Mucosa of stomach (tissue), 1 donor: Measurements from ENCODE around the gene TIPARP.
"Not testable (repeated sequence)": the region's sequence is repeated elsewhere in the genome, so short reads cannot be mapped to it uniquely, and the experiment has no call there.

Experiments
- H3K27me3 ChIP-seq: one replicate; pipeline ENCODE4 v1.7.0; 2013; ENCODE audit warnings: mild to moderate bottlenecking, low read length; ENCODE audit not compliant: control insufficient read depth, insufficient read depth
- H3K36me3 ChIP-seq: one replicate; pipeline ENCODE4 v1.7.0; 2013; ENCODE audit warnings: low read length; ENCODE audit not compliant: control insufficient read depth, insufficient read depth
- H3K4me1 ChIP-seq: one replicate; pipeline ENCODE4 v1.7.0; 2013; ENCODE audit warnings: mild to moderate bottlenecking, low read length; ENCODE audit not compliant: control insufficient read depth, insufficient read depth
- H3K4me3 ChIP-seq: one replicate; pipeline ENCODE4 v1.7.0; 2013; ENCODE audit warnings: low read length
- H3K9ac ChIP-seq: one replicate; pipeline ENCODE4 v1.7.0; 2013; ENCODE audit warnings: mild to moderate bottlenecking, low read length, moderate library complexity
- H3K9me3 ChIP-seq: one replicate; pipeline ENCODE4 v1.7.0; 2013; ENCODE audit warnings: mild to moderate bottlenecking, low read length, moderate library complexity; ENCODE audit not compliant: control insufficient read depth
- donor health status: Pancreatic carcinoma.

TIPARP gene

GRCh38 chr3:156707588-156707987 is 33.2 kb downstream of the TIPARP start:
- H3K9me3 ChIP-seq, result no peaks in the 10 kb centered on the region
- no peaks in the 10 kb centered on the region for H3K27me3 ChIP-seq
- H3K4me1 ChIP-seq, result peaks cover 9% of the 10 kb centered on the region
- no peak overlapping the region for H3K9ac ChIP-seq
- peaks cover 6% of the 10 kb centered on the region for H3K36me3 ChIP-seq
- H3K4me3 ChIP-seq, result no peak overlapping the region

- H3K9me3 ChIP-seq, result no peaks in the 10 kb centered on the region
- no peaks in the 10 kb centered on the region for H3K36me3 ChIP-seq
- no peak overlapping the region for H3K9ac ChIP-seq
- H3K4me1 ChIP-seq, result peaks cover 9% of the 10 kb centered on the region
- no peaks in the 10 kb centered on the region for H3K27me3 ChIP-seq
- no peak overlapping the region for H3K4me3 ChIP-seq
Measured at GRCh38 chr3:156710429-156710828, 36.0 kb downstream of the TIPARP start.

GRCh38 chr3:156711113-156711512 is 36.7 kb downstream of the TIPARP start:
- H3K36me3 ChIP-seq, result peaks cover 6% of the 10 kb centered on the region
- no peak overlapping the region for H3K4me3 ChIP-seq
- H3K9me3 ChIP-seq, result no peaks in the 10 kb centered on the region
- no peak overlapping the region for H3K9ac ChIP-seq
- H3K27me3 ChIP-seq, result no peaks in the 10 kb centered on the region
- peaks cover 9% of the 10 kb centered on the region for H3K4me1 ChIP-seq

DNA sequence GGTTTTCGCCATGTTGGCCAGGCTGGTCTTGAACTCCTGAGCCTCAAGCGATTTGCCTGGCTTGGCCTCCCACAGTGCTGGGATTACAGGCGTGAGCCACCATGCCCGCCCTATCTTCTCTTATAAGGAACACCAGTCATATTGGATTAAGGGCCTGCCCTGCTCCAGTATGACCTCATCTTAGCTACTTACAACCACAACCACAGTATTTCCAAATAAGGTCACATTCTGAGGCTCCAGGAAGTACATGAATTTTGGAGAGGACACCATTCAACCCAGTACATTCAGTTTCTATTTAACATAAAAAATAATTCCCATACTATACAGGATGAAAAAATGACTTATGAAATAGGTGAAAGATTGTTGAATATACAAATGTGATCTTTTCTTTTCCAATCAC is 37.6 kb downstream of the TIPARP start:
- H3K27me3 ChIP-seq, H3K9ac ChIP-seq, H3K9me3 ChIP-seq, H3K4me3 ChIP-seq, H3K4me1 ChIP-seq, H3K36me3 ChIP-seq: not testable (repeated sequence)

DNA sequence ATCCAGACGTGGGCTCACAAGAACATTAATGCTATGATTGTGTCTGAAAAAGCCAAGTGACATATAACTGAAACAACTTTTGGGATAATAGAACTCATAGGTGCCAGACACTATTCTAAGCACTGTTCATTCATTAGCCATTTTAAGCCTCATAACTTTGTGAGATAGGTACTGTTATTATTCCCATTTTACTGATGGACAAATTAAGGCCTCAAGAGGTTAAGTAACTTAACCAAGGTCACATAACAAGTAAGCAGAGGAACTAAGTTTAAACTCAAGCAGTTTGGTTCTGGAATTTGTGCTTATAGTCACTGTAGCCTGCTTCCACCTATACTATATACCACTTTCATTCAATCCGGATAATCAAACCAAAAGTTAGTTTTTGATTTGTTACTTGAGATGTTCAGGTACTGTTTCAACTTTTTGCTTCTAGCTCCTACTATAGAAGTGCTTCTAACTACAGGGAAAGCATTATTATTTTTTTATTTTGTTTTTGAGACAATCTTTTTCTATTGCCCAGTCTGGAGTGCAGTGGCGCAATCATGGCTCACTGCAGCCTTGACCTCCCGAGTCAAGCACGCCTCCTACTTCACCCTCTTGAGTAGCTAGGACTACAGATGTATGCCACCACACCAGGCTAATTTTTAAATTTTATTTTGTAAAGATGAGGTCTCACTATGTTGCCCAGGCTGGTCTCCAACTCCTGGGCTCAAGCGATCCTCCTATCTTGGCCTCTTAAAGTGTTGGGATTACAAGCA is 41.9 kb downstream of the TIPARP start:
- H3K27me3 ChIP-seq, result no peaks in the 10 kb centered on the region

GRCh38 chr3:156718622-156719306 is 44.4 kb downstream of the TIPARP start:
- Histone ChIP-seq H3K4me3 (no peak overlapping the region), H3K36me3 (peaks cover 6% of the 10 kb centered on the region), H3K9ac (no peak overlapping the region), H3K27me3 (no peaks in the 10 kb centered on the region), H3K9me3 (no peaks in the 10 kb centered on the region), H3K4me1 (peaks cover 22% of the 10 kb centered on the region)

More for the DNA sequence above, 41.9 kb downstream of the TIPARP start:
- no peak overlapping the region for H3K4me3 ChIP-seq
- peaks cover 13% of the 10 kb centered on the region for H3K4me1 ChIP-seq
- no peaks in the 10 kb centered on the region for H3K9me3 ChIP-seq
- peaks cover 6% of the 10 kb centered on the region for H3K36me3 ChIP-seq
- H3K9ac ChIP-seq, result no peak overlapping the region

- Histone ChIP-seq H3K9me3 (no peaks in the 10 kb centered on the region), H3K9ac (no peak overlapping the region), H3K27me3 (no peaks in the 10 kb centered on the region), H3K4me3 (no peak overlapping the region), H3K36me3 (peaks cover 3% of the 10 kb centered on the region), H3K4me1 (peaks cover 36% of the 10 kb centered on the region)
Measured at GRCh38 chr3:156720826-156721225, 46.4 kb downstream of the TIPARP start.

- Histone ChIP-seq H3K27me3 (no peaks in the 10 kb centered on the region), H3K9ac (no peak overlapping the region), H3K4me3 (no peak overlapping the region), H3K4me1 (peaks cover 47% of the 10 kb centered on the region), H3K36me3 (no peaks in the 10 kb centered on the region), H3K9me3 (no peaks in the 10 kb centered on the region)
Measured at GRCh38 chr3:156721687-156722618, 47.6 kb downstream of the TIPARP start.

DNA sequence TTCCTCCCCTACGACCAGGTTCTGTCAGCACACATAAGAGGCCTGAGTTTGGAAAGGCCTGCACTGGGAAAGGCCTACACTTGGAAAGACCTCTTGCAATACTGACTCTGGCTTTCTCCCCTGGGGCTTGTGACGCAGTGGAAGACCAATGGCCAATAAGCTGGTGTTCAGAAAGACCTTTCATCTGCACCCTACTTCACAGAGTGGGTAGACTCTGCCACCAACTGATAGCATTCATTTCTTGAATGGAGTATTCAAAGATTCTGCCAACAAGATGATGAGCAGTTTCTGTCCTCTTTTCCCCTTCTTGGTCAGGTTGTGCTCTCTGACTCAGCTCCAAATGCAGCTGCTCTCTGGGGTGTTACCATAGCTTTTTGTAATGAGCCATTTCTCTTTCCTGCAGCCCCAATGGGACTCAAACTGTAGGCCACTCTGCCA is 48.8 kb downstream of the TIPARP start:
- H3K4me3 ChIP-seq, result no peak overlapping the region
- H3K9me3 ChIP-seq, result no peaks in the 10 kb centered on the region
- no peaks in the 10 kb centered on the region for H3K27me3 ChIP-seq
- no peaks in the 10 kb centered on the region for H3K36me3 ChIP-seq
- no peak overlapping the region for H3K9ac ChIP-seq
- H3K4me1 ChIP-seq, result peaks cover 57% of the 10 kb centered on the region

- H3K36me3 ChIP-seq, result no peaks in the 10 kb centered on the region
- H3K4me3 ChIP-seq, result no peak overlapping the region
- no peaks in the 10 kb centered on the region for H3K9me3 ChIP-seq
- H3K9ac ChIP-seq, result peak overlapping the region; percentile 53
- H3K4me1 ChIP-seq, result peaks cover 50% of the 10 kb centered on the region
- H3K27me3 ChIP-seq, result no peaks in the 10 kb centered on the region
Measured at GRCh38 chr3:156725682-156726081, 51.3 kb downstream of the TIPARP start.

DNA sequence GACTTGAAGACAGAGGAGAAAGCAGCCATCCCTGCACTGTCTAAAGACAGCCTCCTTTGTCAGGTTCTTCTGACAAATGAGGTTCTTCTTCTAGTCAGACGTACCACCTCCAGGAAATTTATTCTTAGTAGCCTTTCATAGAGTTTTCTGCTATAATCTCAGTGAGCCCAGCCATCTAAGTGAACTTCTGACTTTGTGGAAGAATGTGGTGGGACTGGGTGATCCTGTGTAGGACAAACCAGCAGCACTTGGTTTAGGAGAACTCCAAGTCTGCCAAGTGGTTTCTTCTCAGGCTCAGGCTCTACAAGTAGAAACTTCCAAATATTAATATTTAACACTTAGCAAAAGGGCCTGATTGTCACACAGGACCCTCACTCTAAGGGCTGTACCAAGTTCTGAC is 52.1 kb downstream of the TIPARP start:
- Histone ChIP-seq H3K9ac (peak overlapping the region; percentile 53), H3K27me3 (no peaks in the 10 kb centered on the region), H3K4me3 (no peak overlapping the region), H3K36me3 (no peaks in the 10 kb centered on the region), H3K9me3 (no peaks in the 10 kb centered on the region), H3K4me1 (peaks cover 50% of the 10 kb centered on the region)
